Measurements from ENCODE around the gene MMP13.

DNA sequence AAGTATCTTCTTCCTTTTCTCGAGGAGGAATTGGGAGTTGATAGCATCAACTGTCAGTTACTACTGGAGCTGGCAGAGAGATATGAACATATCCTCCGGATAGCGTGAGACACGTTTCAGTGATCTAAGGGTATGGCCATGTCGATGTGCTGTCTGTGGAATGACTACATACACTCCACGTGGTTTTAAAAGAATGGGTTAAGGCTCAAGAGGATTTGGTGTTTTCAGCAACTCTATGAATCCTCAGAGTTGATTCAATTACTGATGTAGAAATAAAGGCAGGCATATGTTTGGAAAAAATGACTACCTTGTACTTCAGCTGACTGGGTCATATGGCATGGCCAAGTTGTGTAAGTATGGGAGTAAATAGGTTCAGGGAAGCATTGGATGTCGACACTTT, 22.9 kb downstream of the MMP13 start:
- TF ChIP-seq CTCF (conservative IDR thresholded peaks at IDR 0.05; ENCODE audit: low read depth, low read length) = no peak
- no peak for TF ChIP-seq RAD21 (IDR thresholded peaks at IDR 0.05; ENCODE audit: low read length)
- TF ChIP-seq RFX5 (IDR thresholded peaks at IDR 0.05; ENCODE audit: low read depth, low read length) = no peak
- TF ChIP-seq USF2 (IDR thresholded peaks at IDR 0.05; ENCODE audit: low read depth, low read length) = no peak
- no peak for TF ChIP-seq POLR2A (IDR thresholded peaks at IDR 0.05; ENCODE audit: low read depth, low read length)
- no peak for TF ChIP-seq CEBPB (IDR thresholded peaks at IDR 0.05; ENCODE audit: low read depth, low read length)
- no peak for TF ChIP-seq CHD1 (IDR thresholded peaks at IDR 0.05; ENCODE audit: low read depth, low read length)
- no peak for TF ChIP-seq MXI1 (IDR thresholded peaks at IDR 0.05; ENCODE audit: borderline replicate concordance, low read depth, low read length)
- no peak for TF ChIP-seq SMC3 (IDR thresholded peaks at IDR 0.05; ENCODE audit: low read depth, low read length)
- TF ChIP-seq MAFK (IDR thresholded peaks at IDR 0.05; ENCODE audit: low read depth, low read length) = no peak
- TF ChIP-seq, protein P1, sequence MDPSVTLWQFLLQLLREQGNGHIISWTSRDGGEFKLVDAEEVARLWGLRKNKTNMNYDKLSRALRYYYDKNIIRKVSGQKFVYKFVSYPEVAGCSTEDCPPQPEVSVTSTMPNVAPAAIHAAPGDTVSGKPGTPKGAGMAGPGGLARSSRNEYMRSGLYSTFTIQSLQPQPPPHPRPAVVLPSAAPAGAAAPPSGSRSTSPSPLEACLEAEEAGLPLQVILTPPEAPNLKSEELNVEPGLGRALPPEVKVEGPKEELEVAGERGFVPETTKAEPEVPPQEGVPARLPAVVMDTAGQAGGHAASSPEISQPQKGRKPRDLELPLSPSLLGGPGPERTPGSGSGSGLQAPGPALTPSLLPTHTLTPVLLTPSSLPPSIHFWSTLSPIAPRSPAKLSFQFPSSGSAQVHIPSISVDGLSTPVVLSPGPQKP (IDR thresholded peaks at IDR 0.05; ENCODE audit: borderline replicate concordance, low read depth, low read length) = no peak
- TF ChIP-seq BHLHE40 (IDR thresholded peaks at IDR 0.05; ENCODE audit: low read depth, low read length) = no peak
- TF ChIP-seq RCOR1 (IDR thresholded peaks at IDR 0.05; ENCODE audit: insufficient replicate concordance, low read length) = no peak
